ENCODE data around the gene DUOXA2.

DNA sequence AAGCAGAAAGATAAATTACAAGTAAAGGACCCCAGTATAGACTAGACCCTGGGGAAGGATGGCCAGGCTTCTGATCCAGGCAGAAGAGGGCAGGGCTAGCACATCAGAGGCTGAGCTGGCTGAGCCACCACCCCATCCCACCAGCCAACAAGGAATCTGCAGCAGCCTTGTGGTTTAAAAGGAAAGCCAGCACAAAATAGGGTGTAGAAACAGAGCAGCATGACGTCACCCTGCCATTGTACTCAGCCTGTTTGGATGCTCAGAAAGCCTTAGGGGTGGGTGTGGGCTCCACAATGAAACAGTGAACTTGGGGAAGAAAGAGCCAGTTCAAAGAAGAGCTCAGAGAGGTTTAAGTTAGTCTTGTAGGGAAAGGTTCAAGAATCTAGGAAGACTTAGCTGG, 43.8 kb downstream of the DUOXA2 start:
- no peak for TF ChIP-seq YY1 (IDR thresholded peaks at IDR 0.05; ENCODE audit: low read depth)
- no peak for TF ChIP-seq USF1 (IDR thresholded peaks at IDR 0.05)
- no peak for TF ChIP-seq CREB1 (IDR thresholded peaks at IDR 0.05; ENCODE audit: low read depth)
- no peak for TF ChIP-seq CEBPB (IDR thresholded peaks at IDR 0.05)
- no peak for TF ChIP-seq NFIC (IDR thresholded peaks at IDR 0.05)
- TF ChIP-seq MAX (IDR thresholded peaks at IDR 0.05): no peak
